Body of pancreas (tissue), 4 donors: ENCODE results near the gene RNASEH1. TPM values are rescaled to one million over a fixed set of nuclear protein-coding genes. Genes with fewer than 3 reads are reported as not detected.

Experiments used
- ATAC-seq: fragments of 150-250 bp; one replicate; pipeline ENCODE4 v1.9.1; 2016
- DNase-seq, 4 donors: peaks; one replicate each; pipeline ENCODE4 v3.0.0-alpha.2; 2019
- H3K27ac ChIP-seq, 4 donors: fragments of 200-600 bp; sonication (generic); 1 replicate in 3 of 4; 2 replicates in 1 of 4; pipeline versions ENCODE4 v1.5.1 to v1.6.1; 2016 to 2019; ENCODE audit warnings: mild to moderate bottlenecking in 1 of 4, mixed read lengths in 1 of 4, moderate library complexity in 1 of 4
- H3K27me3 ChIP-seq, 2 donors: fragments of 200-600 bp; sonication (generic); one replicate each; pipeline ENCODE4 v1.6.0; 2016; ENCODE audit warnings: mild to moderate bottlenecking in 1 of 2
- H3K36me3 ChIP-seq, 2 donors: fragments of 200-600 bp; sonication (generic); replicated peaks in 1 of 2; 2 replicates each; pipeline ENCODE4 v1.5.1; 2016; ENCODE audit warnings: low read depth in 2 of 2; ENCODE audit not compliant: insufficient read depth in 1 of 2
- H3K4me1 ChIP-seq: fragments of 200-600 bp; sonication (generic); one replicate; pipeline ENCODE4 v1.6.0; 2016
- H3K4me3 ChIP-seq, 2 donors: fragments of 200-600 bp; sonication (generic); 1 replicate in 1 of 2; 2 replicates in 1 of 2; pipeline ENCODE4 v1.5.1; 2016 to 2019
- H3K9me3 ChIP-seq, 3 donors: fragments of 200-600 bp; sonication (generic); 1 replicate in 2 of 3; 2 replicates in 1 of 3; pipeline ENCODE4 v1.5.1; 2016
- CTCF ChIP-seq, 7 experiments: fragments of 450-650 bp in 4 of 7; fragments of 200-600 bp in 3 of 7; sonication (generic) in 3 of 7; IDR thresholded peaks; one replicate each; pipeline ENCODE4 v1.5.1; 2016 to 2019; ENCODE audit warnings: antibody characterized with exemption in 7 of 7
- POLR2A ChIP-seq, 3 donors: fragments of 450-650 bp; IDR thresholded peaks; one replicate each; pipeline ENCODE4 v1.6.1; 2016; ENCODE audit warnings: antibody characterized with exemption in 3 of 3, mild to moderate bottlenecking in 2 of 3
- WGBS, 2 donors: methylation state at CpG; one replicate each; pipeline ENCODE4 v1.1.5; 2017; 5-methylcytosine and 5-hydroxymethylcytosine counted together
- intact Hi-C: fragments of 100-400 bp; cut with DNase I; formaldehyde crosslinking; loops from one replicate; pipeline ENCODE4 v1.15.1; 2023
- total RNA-seq, 2 donors: library from RNA; depleted of rRNA; stranded (reverse); fragments of >200 nt; gene quantifications; one replicate each; pipeline ENCODE4 v1.1.0, GENCODE V29; 2016

Gene RNASEH1
- total RNA-seq, 2 donors from 2014 or later: 10.1 to 11.2 TPM

- intact Hi-C loops: no loop called here
- no peak for TF ChIP-seq CTCF (IDR thresholded peaks at IDR 0.05)
- TF ChIP-seq POLR2A (IDR thresholded peaks at IDR 0.05): no peak
- WGBS, 2 donors: 72 to 81% methylated on average over 13 to 16 of the region's 16 CpGs
- H3K4me3 ChIP-seq: no peak overlapping the region
- DNase-seq (no peak), ATAC-seq (no peak)
- no peak overlapping the region for H3K27ac ChIP-seq
- no peaks in the 10 kb centered on the region for H3K9me3 ChIP-seq
- H3K27me3 ChIP-seq: no peaks in the 10 kb centered on the region
- H3K4me1 ChIP-seq: no peaks in the 10 kb centered on the region
- no peaks in the 10 kb centered on the region for H3K36me3 ChIP-seq
Measured at GRCh38 chr2:3596901-3597417, 38.8 kb upstream of the RNASEH1 start.

GRCh38 chr2:3595985-3596384 lies 37.9 kb upstream of the RNASEH1 start:
- DNase-seq (no peak), ATAC-seq (no peak)
- H3K27me3 ChIP-seq: no peaks in the 10 kb centered on the region
- TF ChIP-seq CTCF (IDR thresholded peaks at IDR 0.05) (no peak), POLR2A (IDR thresholded peaks at IDR 0.05) (no peak)
- no peak overlapping the region for H3K27ac ChIP-seq
- 63 to 95% methylated on average over 6 of the region's 6 CpGs for WGBS, 2 donors
- intact Hi-C loops: no loop called here
- H3K36me3 ChIP-seq: no peaks in the 10 kb centered on the region
- H3K4me1 ChIP-seq: no peaks in the 10 kb centered on the region
- H3K4me3 ChIP-seq: no peak overlapping the region
- H3K9me3 ChIP-seq: no peaks in the 10 kb centered on the region

- no peaks in the 10 kb centered on the region for H3K4me1 ChIP-seq
- H3K36me3 ChIP-seq: no peaks in the 10 kb centered on the region
- peak overlapping the region in 1 of 4 donors; percentile 28 for H3K27ac ChIP-seq
- no peaks in the 10 kb centered on the region for H3K9me3 ChIP-seq
- TF ChIP-seq POLR2A (IDR thresholded peaks at IDR 0.05): no peak
- TF ChIP-seq CTCF (IDR thresholded peaks at IDR 0.05): no peak
- H3K4me3 ChIP-seq: no peak overlapping the region
- 79 to 92% methylated on average over 11 of the region's 11 CpGs for WGBS, 2 donors
- ATAC-seq (no peak), DNase-seq (no peak)
- intact Hi-C loops: no loop called here
- H3K27me3 ChIP-seq: no peaks in the 10 kb centered on the region
Measured at GRCh38 chr2:3595404-3595803, 37.3 kb upstream of the RNASEH1 start.

DNA sequence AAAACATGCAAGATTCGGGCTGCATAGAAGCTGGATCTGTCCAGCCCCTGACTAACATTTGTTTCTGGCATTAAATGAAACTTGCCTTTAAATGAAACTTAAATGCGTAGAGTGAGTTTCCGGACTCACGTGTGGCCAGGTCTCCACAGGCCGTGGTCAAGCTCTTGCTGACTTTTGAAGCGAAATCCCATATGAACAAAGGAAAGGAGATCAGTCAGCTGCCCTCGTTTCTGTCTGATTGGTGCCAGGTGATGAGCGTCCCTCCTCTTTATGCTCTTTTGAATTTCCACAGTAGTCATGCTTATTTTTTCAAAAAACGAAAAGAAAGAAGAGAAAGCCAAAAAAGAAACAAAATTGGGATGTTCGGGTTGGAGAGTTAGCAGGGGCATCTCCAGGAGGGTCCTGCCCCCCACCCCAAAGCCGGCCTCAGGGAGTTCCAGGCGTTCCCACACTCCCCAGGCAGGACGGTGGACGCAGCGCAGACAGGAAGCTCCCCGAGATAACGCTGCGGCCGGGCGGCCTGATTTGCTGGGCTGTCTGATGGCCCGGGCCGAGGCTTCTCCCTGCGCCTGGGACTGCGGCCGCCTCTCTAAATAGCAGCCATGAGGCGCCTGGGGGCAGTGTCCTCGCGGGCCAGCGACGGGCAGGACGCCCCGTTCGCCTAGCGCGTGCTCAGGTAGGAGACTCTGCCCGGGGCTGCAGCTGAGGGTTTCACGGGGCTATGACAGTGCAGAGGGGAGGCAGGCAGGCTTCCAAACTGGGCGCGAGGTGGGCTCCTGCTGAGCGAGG lies 36.6 kb upstream of the RNASEH1 start, which contains the start of gene COLEC11:
TSS of gene COLEC11 (plus strand) at position 620 of the 789 bp plus-strand sequence. CDS start 9,229 bp downstream, outside the sequence.
- DNase-seq: peak in 1 of 4 donors; percentile 38
- H3K36me3 ChIP-seq: no peaks in the 10 kb centered on the region
- peak in 1 of 7 experiments; percentile 14 for TF ChIP-seq CTCF (IDR thresholded peaks at IDR 0.05)
- TF ChIP-seq POLR2A (IDR thresholded peaks at IDR 0.05): peak in 1 of 3 donors; percentile 10
- H3K4me3 ChIP-seq: no peak within 1 kb of the TSS
- peak; percentile 40 for ATAC-seq
- H3K27me3 ChIP-seq: no peaks in the 10 kb centered on the region
- intact Hi-C loops: no loop called here
- no peaks in the 10 kb centered on the region for H3K9me3 ChIP-seq
- no peaks in the 10 kb centered on the region for H3K4me1 ChIP-seq
- peak within 1 kb of the TSS in 1 of 4 donors; percentile 28 for H3K27ac ChIP-seq
- WGBS, 2 donors: 42 to 61% methylated on average over 18 to 40 of the region's 40 CpGs
